SK-MEL-5 (cell line): ENCODE data around the gene MRPL10. TPM values are rescaled to one million over a fixed set of nuclear protein-coding genes. Genes with fewer than 3 reads are reported as not detected.

Source experiments
- DNase-seq: peaks from one replicate; pipeline ENCODE4 v3.0.0-alpha.2; 2016; ENCODE audit warnings: low read depth, low spot score
- in situ Hi-C: cut with HindIII; loops from 2 replicates; pipeline ENCODE4 v1.10.0; 2016; ENCODE audit warnings: low sequenced_read_pairs, high pct_unique_total_duplicates, low pct_unique_long_range_greater_than_20kb
- total RNA-seq: library from RNA; depleted of rRNA; stranded (reverse); fragments of >200 nt; shearing (Covaris generic); gene quantifications from 2 replicates; pipeline ENCODE4 v1.2.3, GENCODE V29; 2014

MRPL10 gene
- total RNA-seq, 1 experiment from 2014 or later = 82.0 TPM

- in situ Hi-C loops = no loop called here
- no peak for DNase-seq
Measured at GRCh38 chr17:47808830-47809480, 22.4 kb downstream of the MRPL10 start.

GRCh38 chr17:47808036-47808829 is 23.1 kb downstream of the MRPL10 start:
- in situ Hi-C loops = no loop called here
- no peak for DNase-seq

- no peak for DNase-seq
- in situ Hi-C loops = no loop called here
Measured at GRCh38 chr17:47807421-47807820, 23.9 kb downstream of the MRPL10 start.

- in situ Hi-C loops = no loop called here
- DNase-seq = no peak
Measured at GRCh38 chr17:47806913-47807255, 24.5 kb downstream of the MRPL10 start.

- DNase-seq = no peak
- in situ Hi-C loops = no loop called here
Measured at GRCh38 chr17:47806026-47806912, 25.1 kb downstream of the MRPL10 start.

GRCh38 chr17:47804461-47804860 is 26.9 kb downstream of the MRPL10 start:
- in situ Hi-C loops = no loop called here
- DNase-seq = no peak

GRCh38 chr17:47803751-47804150 is 27.6 kb downstream of the MRPL10 start:
- in situ Hi-C loops = no loop called here

GRCh38 chr17:47803201-47803600 is 28.1 kb downstream of the MRPL10 start:
- in situ Hi-C loops = no loop called here

More at GRCh38 chr17:47803751-47804150, 27.6 kb downstream of the MRPL10 start:
- DNase-seq = no peak

GRCh38 chr17:47802341-47803022 is 28.9 kb downstream of the MRPL10 start:
- DNase-seq = peak; percentile 72
- in situ Hi-C loops = no loop called here

More at GRCh38 chr17:47803201-47803600, 28.1 kb downstream of the MRPL10 start:
- no peak for DNase-seq

- DNase-seq = no peak
- in situ Hi-C loops = no loop called here
Measured at GRCh38 chr17:47801906-47802305, 29.4 kb downstream of the MRPL10 start.

GRCh38 chr17:47801176-47801765 is 30.1 kb downstream of the MRPL10 start:
- no peak for DNase-seq
- in situ Hi-C loops = no loop called here

- in situ Hi-C loops = no loop called here
- DNase-seq = no peak
Measured at GRCh38 chr17:47800686-47801085, 30.7 kb downstream of the MRPL10 start.

GRCh38 chr17:47797797-47798196 is 33.5 kb downstream of the MRPL10 start:
- in situ Hi-C loops = no loop called here
- DNase-seq = no peak

- no peak for DNase-seq
- in situ Hi-C loops = no loop called here
Measured at GRCh38 chr17:47792979-47793378, 38.4 kb downstream of the MRPL10 start.

GRCh38 chr17:47792457-47792856 is 38.9 kb downstream of the MRPL10 start:
- DNase-seq = no peak
- in situ Hi-C loops = no loop called here

- no peak for DNase-seq
- in situ Hi-C loops = no loop called here
Measured at GRCh38 chr17:47791025-47791424, 40.3 kb downstream of the MRPL10 start.
